Posterior cingulate gyrus (tissue), 11 donors: ENCODE measurements around the gene MAFG.

ENCODE experiments used
- DNase-seq, 10 donors: peaks; one replicate each; pipeline versions ENCODE4 v3.0.0 to v3.0.0-alpha.2; 2020 to 2021; ENCODE audit warnings: mixed read lengths in 3 of 10
- intact Hi-C: fragments of 100-400 bp; cut with DNase I; formaldehyde crosslinking; loops from one replicate; pipeline ENCODE4 v1.15.1; 2023

The MAFG gene

DNA sequence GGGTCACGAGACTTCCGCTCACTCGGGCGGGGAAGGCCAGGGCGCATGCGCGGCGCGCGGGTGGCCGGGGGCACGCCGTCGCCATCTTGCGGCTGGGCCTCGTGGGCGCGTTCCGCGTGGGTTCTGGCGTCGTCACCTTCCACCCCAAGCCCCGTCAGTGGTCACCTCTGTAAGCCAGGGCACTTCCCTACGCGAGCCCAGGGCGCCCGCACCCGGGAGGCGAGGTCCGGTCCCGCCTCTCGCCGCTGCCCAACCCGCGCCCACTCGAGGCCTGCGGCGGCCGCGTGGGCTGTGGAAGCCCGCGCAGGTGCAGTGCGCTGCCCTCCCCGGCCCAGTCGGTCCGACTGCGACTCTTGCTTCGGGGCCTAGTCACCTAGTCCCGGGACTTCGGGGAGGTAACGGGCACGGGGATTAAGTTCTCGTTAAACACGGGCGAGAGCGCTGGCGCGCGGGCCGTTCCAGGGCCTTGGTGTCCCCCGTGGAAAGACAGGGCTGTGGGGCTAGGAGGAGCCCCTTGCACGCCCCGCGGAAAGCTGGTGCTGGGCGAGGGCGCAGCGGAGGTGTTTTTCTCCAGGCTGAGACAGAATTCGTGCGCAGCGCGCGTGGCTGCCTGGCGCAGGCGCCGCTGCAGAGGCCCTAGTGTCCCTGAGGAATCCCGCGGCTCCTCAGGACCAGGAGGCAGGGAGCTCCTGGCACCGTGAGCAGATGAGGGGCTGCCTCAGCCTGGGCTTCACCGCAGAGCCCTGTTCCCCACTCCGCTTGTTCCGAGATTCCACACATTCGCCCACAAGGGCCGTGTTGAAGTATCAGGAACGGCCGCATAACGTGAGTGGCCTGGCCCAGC lies 55.9 kb downstream of the MAFG start:
- intact Hi-C loops = no loop called here
- peak; percentile 84 to 98 (median 91) for DNase-seq

DNA sequence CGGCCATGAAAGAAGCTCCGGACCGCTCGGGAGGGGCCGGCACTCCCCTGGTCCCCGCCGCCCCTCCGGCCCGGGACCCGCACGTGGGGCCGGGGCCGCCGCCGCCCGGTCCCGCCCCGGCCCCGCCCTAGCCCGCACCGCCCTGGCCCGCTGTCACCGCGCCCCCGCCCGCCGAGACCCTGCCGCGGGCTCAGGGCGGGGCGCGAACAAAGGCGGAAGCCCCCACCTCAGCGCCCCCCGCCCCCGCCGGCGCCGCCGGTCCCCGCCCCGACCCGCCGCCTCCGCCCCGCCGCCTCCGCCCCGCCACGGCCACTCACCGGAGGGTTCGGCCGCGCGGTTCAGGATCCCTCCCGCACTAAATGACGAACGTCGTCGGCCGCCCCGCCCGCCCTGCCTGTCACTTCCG lies 56.6 kb downstream of the MAFG start, which contains the start of gene ARHGDIA:
TSS of gene ARHGDIA (minus strand) at position 357 of the 406 bp plus-strand sequence. CDS start 1,407 bp downstream, outside the sequence.
- intact Hi-C loops = no loop called here
- no peak for DNase-seq

DNA sequence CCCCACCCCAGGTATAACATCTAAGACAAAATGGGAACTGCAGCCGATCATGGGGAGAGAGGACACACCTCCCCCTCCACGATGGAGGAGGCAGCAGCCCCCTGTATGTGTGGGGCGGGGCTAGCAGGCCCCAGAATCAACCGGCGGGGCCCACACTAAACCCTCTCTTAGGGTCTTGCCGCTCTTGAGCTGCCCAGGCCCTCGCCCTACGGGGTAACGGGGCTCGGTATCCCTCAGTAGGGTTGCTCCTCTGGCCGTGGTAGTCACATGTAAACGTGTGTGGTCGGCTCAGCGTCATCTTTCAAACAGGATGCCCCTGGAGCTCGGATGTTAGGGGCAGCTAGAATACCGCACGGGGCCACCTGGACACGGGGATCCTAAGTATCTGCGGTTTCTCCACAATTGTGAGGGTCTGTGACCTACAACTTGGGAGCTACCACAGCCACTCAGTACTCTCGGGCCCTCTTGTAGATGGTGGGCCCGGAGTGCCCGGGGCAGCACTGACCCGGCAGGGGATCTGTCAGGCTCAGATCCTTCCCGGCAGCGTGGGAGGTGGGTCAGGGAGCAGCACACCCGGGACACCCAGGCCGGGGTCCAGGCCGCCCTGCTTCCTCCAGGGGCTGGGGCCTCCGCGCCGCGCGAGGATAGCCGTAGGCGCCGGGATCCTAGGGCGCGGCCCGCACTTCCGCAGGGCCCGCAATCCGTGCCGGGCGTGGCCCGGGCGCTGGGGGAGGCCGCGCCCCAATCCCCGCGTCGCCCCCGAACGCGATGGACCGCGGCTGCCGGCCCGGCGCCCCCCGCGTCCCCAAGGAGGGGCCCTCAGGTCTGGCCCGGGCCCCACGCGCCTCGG lies 57.2 kb downstream of the MAFG start:
- DNase-seq = peak in 1 of 10 donors; percentile 77
- intact Hi-C loops = no loop called here

DNA sequence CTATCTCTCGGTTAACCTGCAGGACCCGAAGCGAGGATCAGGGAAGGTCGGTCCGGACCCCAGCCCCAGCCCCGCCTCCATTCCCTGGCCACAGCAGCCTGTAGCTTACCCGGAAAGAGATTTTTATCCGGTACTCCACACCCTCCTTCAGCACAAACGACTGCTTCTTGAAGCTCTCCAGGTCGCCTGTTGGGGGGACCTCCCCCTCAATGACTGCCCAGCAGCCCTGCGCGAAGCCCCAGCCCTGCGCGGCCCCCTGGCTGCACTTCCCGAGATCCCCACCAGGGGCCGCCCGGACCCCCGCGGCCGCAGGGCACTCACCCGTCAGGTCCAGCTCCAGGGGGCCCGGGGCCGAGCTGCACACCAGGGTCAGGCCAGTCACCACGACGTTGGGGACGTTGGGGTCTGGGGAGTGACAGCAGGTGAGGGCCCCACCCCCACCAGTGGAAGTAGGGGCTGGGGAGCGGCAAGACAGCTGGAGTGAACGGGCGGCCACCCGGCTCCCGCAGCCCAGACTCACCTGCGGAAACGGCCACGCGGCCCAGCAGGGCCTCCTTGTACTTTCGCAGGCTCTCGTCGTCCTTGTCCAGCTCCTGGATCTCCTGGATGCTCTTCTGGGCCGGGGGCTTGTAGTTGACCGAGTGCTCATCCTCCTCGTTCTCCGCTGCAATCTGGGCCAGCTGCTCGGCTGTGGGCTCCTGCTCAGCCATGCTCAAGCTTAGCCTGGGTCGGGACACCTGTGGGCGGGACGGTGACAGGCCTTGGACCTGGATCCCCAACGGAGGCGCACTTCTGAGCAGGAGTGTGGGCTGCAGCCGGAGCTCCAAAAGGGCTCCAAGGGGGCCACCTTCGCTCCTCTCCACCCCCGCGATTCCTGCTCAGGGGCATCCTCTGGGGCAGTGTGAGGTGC lies 58.1 kb downstream of the MAFG start:
- peak in 1 of 10 donors; percentile 86 for DNase-seq

DNA sequence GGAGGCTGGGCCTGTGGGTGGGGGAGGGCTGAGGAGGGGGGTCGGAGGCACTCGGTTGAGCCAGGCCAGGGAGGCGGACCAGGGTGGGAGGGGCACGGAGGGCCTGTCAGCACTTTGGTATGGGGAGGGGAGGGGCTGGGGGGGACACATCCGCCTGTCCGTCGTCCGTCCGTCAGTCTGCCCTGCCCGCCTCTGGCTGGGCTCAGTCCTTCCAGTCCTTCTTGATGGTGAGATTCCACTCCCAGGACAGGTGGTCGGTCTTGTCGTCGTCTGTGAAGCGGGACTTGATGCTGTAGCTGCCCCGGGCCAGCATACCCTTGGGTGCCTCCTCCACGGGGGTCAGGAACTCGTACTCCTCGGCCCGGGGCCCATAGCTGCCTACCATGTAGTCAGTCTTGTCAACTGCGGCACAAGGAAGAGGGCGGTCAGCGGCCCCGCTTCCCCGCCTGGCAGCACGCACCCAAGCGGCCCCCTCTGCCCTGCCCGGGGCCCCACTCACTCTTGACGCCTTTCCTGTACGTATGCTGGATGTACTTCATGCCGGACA lies 58.8 kb downstream of the MAFG start:
- DNase-seq = no peak
- intact Hi-C loops = no loop called here

More for the DNA sequence above, 58.1 kb downstream of the MAFG start:
- intact Hi-C loops = no loop called here
